Amniotic epithelial cell (primary cell): Measurements from ENCODE around the gene PIP4K2A.
"Not testable (repeated sequence)": the region's sequence is repeated elsewhere in the genome, so short reads cannot be mapped to it uniquely, and the experiment has no call there.

ENCODE experiments used
- DNase-seq: peaks from one replicate; pipeline ENCODE4 v3.0.0-alpha.2; 2010; ENCODE audit warnings: low read depth

PIP4K2A gene

DNA sequence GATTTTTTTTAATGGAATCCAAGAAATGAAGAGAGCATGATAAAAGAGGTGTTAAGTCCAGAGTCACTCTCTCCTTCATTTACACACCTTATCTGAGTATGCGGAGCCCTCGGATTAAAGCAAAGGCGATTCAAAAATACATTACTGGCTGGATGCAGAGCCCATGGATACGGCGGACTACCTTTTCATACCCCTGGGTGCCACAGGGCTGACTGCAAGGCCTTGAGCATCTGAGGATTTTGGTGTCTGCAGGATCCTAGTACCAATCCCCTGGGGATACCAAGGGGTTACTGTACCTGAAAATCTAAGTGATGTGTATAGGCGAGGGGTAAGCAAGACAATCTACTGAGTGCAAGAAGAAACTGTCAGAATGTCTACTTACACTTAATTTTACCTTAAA lies 20.5 kb downstream of the PIP4K2A start:
- no peak for DNase-seq

GRCh38 chr10:22693371-22693784 lies 21.0 kb downstream of the PIP4K2A start:
- DNase-seq: peak; percentile 83

DNA sequence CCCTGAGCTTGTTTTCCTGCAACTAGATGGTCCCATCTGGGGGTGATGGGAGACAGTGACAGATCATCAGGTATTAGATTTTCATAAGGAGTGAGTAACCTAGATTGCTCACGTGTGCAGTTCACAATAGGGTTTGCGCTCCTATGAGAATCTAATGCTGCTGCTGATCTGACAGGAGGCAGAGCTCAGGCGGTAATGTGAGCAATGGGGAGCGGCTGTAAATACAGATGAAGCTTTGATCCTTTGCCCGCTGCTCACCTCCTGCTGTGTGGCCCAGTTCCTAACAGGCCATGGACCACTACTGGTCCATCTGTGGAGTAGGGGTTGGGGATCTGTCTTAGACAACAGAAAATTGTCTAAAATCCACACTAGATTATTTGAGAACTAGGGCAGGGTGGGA lies 22.3 kb downstream of the PIP4K2A start:
- DNase-seq: not testable (repeated sequence)

GRCh38 chr10:22690614-22691431 lies 23.6 kb downstream of the PIP4K2A start:
- peak; percentile 68 for DNase-seq

- no peak for DNase-seq
Measured at GRCh38 chr10:22690158-22690557, 24.2 kb downstream of the PIP4K2A start.

GRCh38 chr10:22686347-22686746 lies 28.0 kb downstream of the PIP4K2A start:
- DNase-seq: no peak

DNA sequence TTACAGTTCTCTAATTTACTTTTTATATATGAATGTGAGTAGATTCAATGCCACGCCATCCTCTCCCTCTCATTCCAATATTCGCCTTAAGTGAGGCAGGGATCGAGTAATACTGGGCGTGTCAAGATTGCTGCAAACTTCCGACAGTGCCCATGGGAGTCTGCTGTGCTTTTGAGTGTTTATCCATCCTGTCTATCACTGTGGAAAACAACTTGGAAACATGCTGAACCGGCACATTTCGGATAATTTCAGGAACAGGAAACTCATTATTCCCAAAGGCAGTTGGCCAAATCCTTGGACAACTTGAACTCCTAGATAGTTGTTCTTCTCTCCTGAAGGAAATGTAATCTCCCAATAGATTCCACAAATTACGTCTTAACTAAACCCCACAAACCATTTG lies 28.5 kb downstream of the PIP4K2A start:
- no peak for DNase-seq

DNA sequence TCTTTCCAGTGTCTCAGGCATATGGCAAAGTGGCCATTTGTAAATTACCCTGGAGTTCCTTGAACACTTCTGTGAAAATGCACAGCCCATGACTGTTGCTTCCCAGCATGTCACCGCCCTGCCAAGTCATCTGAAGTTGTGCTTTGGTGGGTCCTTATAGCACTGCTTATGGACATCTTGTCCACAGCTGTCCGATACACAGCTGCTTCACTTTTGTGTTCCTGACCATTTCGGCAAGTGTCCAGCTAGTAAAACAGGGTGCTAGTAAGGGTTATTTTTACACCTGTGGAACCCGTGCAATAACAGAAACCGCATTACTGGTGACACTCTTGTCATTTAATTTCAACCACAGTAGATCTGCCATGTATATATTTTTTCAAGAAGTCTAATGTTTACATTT lies 29.7 kb downstream of the PIP4K2A start:
- no peak for DNase-seq

DNA sequence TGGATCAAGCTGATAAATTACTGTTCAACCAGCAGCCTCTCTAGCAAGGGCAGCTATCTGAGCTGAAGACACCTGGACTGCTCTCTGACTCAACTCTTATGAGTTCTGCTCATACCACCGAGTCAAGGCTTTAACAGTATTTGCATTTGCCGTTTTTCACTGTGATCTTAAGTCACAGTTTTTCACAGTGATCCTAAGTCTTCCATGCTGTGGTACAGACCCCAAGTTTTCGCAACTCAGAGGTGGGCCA lies 31.3 kb downstream of the PIP4K2A start:
- peak; percentile 35 for DNase-seq

DNA sequence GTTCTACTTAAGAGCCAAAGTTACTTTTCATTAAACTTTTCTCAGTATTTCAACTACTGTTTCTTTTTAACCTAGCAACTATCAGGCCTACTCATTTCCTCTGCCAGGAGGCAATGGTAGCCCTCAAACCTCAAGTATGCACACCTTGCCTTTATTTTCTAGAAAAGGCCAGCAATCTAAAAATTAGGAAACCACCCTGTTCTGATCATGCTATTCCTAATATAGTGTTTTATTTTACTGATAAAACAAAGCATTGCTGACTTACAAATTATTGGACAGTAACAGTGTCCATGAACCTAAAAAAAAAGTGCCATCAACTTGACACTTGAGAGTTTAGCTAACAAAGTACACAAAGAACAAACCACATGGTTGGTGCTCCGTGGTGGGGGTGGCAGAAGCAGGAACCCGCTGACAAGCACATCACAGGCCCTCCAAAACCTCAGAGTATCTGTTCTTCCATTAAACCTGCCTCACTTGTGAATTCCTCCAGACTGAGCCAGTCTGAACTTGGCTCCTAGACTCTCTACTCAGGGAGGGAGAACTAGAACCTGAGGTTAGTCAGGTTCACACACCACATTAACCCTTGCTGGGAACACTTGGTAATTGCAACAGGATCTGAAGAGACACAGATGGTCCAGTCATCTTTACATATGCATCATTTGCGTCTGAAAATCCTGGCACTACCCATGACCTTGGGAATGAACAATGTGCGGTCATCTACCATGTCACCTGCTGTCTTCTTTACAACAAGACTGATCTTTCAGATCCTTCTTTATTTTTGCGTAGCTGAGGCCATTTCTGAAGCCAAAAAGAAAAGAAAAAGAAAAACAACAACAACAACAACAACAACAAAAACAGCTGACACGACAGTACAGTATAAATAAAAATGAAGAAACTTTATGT lies 31.9 kb downstream of the PIP4K2A start:
- DNase-seq: peak; percentile 64

- peak; percentile 76 for DNase-seq
Measured at GRCh38 chr10:22681783-22682183, 32.6 kb downstream of the PIP4K2A start.

GRCh38 chr10:22681301-22681700 lies 33.1 kb downstream of the PIP4K2A start:
- DNase-seq: no peak

DNA sequence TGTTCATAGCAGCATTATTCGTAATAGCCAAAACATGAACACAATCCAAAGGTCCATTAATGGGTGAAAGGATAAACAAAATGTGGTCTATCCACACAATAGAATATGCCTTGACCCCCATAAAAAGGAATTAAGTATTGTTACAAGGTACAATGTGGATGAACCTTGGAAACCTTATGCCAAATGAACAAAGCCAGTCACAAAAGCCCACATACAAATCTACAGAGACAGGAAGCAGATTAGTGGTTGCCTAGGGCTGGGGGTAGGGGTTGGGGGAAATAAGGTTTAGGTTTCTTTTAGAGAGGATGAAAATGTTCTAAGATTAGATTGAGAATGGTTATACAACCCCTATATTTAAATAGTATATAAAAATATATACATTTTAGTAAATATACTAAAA lies 34.8 kb downstream of the PIP4K2A start:
- no peak for DNase-seq

- DNase-seq: no peak
Measured at GRCh38 chr10:22677333-22677732, 37.0 kb downstream of the PIP4K2A start.

GRCh38 chr10:22676435-22676834 lies 37.9 kb downstream of the PIP4K2A start:
- no peak for DNase-seq

- DNase-seq: peak; percentile 65
Measured at GRCh38 chr10:22674573-22674930, 39.8 kb downstream of the PIP4K2A start.

- DNase-seq: no peak
Measured at GRCh38 chr10:22673785-22674572, 40.4 kb downstream of the PIP4K2A start.

GRCh38 chr10:22673091-22673392 lies 41.3 kb downstream of the PIP4K2A start:
- DNase-seq: no peak

DNA sequence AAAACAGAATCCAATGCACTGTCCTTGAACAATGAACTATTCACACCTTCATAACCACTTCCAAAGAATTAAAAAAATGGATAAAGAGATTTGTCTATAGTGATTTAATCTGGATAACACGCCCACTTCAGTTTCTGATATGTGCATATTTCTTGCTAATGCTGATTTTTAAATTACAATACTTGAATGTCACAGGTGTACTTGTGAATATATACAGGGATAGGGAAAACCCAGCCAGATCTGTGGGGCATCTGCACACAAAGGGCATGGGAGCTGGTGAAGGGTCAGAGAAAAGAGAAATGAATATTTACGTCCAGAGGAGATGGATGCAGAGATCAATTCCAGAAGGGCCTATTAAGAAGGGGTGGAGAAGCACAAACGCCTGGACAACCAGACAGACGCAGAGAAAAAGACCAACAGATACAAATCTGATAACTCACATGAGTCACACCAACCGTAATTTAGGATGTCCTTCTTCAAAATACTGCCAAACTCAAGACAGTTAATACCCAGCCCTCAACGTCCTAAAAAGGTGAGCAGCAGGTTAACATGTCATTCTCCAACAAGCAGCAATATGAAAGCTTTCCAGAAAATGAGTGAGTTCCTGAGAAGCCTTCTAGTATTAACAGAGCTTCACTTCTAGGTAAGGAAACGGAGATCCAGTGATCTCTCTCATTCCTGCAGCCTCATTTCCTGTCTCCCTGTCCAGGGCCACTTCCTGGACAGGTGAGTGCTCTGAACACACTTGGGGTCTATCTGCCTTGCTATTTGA lies 41.9 kb downstream of the PIP4K2A start:
- no peak for DNase-seq

GRCh38 chr10:22670788-22671187 lies 43.6 kb downstream of the PIP4K2A start:
- no peak for DNase-seq

- DNase-seq: no peak
Measured at GRCh38 chr10:22669163-22669711, 45.1 kb downstream of the PIP4K2A start.

- no peak for DNase-seq
Measured at GRCh38 chr10:22667093-22667480, 47.3 kb downstream of the PIP4K2A start.
